Psoas muscle (tissue), 8 donors: ENCODE measurements around the gene DENND1A. TPM values are rescaled to one million over a fixed set of nuclear protein-coding genes. Genes with fewer than 3 reads are reported as not detected.

Experiments used
- ATAC-seq, 4 donors: fragments of 200-7000 bp; cut with Tn5 transposase; one replicate each; pipeline ENCODE4 v1.9.1; 2020; ENCODE audit warnings: moderate library complexity in 3 of 4, mild to moderate bottlenecking in 2 of 4
- DNase-seq, 2 donors: peaks; one replicate each; pipeline ENCODE4 v3.0.0-alpha.2; 2020
- H3K27ac ChIP-seq: fragments of 200-600 bp; one replicate; pipeline ENCODE4 v1.8.0; 2022
- H3K27me3 ChIP-seq, 3 donors: fragments of 200-600 bp in 1 of 3; one replicate each; pipeline versions ENCODE4 v1.6.1 to v1.8.0; 2013 to 2022; ENCODE audit warnings: low read length in 2 of 3, mild to moderate bottlenecking in 2 of 3, moderate library complexity in 1 of 3; ENCODE audit not compliant: insufficient read depth in 3 of 3
- H3K36me3 ChIP-seq, 2 donors: fragments of 200-600 bp in 1 of 2; one replicate each; pipeline versions ENCODE4 v1.6.1 to v1.8.0; 2013 to 2022; ENCODE audit warnings: low read depth in 1 of 2, mild to moderate bottlenecking in 1 of 2, moderate library complexity in 1 of 2; ENCODE audit not compliant: insufficient read depth in 1 of 2
- H3K4me1 ChIP-seq: fragments of 200-600 bp; one replicate; pipeline ENCODE4 v1.8.0; 2022
- H3K4me3 ChIP-seq: fragments of 200-600 bp; one replicate; pipeline ENCODE4 v1.8.0; 2022; ENCODE audit warnings: mild to moderate bottlenecking
- H3K9me3 ChIP-seq: fragments of 200-600 bp; one replicate; pipeline ENCODE4 v1.8.0; 2022
- CTCF ChIP-seq: fragments of 200-600 bp; IDR thresholded peaks from one replicate; pipeline ENCODE4 v1.8.0; 2022; ENCODE audit warnings: antibody characterized with exemption
- WGBS, 3 donors: extraction: QIAGEN DNeasy Blood & Tissue Kit; methylation state at CpG; one replicate each; pipeline versions ENCODE4 v1.1.6 to v1.1.7; 2013; 5-methylcytosine and 5-hydroxymethylcytosine counted together
- intact Hi-C, 2 donors: fragments of 100-400 bp; cut with DNase I; formaldehyde crosslinking; loops; one replicate each; pipeline versions ENCODE4 v1.11.0 to v1.14.2; 2022
- polyA plus RNA-seq, 3 donors: library from polyadenylated mRNA; stranded (reverse); fragments of 200-250 nt; gene quantifications; one replicate each; pipeline ENCODE4 v1.2.3, GENCODE V29; 2013
- total RNA-seq, 4 donors: library from RNA; stranded (reverse); fragmentation: NEBNext Ultra II Directional in 2 of 4; extraction: Animal tissue kit (Norgen Biotek cat#: 25700) in 2 of 4; gene quantifications; one replicate each; pipeline versions ENCODE4 v1.2.1 to v1.2.4, GENCODE V29; 2021 to 2023
- donor health status: healthy with polysubstance abuse.
- donor health status: DM: no; HTN: no; CAD: no; lungs with moderate emphysema.
- donor health status: Bipolar disorder and iron deficiency.
- donor health status: healthy.
- donor health status: DM: yes; HTN: yes; CAD: no.
- donor health status: DM: no; HTN: no; CAD: no.
- donor health status: DM: no; HTN: no; CAD: no.
- donor health status: DM: yes; HTN: yes; CAD: no.

DENND1A gene
- total and polyA plus RNA-seq, 7 donors = 6.1 to 17.3 (median 13.9) TPM

GRCh38 chr9:123527981-123528380, 401.9 kb downstream of the DENND1A start:
- ATAC-seq = no peak
- Histone ChIP-seq H3K4me1 (no peaks in the 10 kb centered on the region), H3K27ac (no peak overlapping the region), H3K36me3 (peaks cover 0 to 3% of the 10 kb centered on the region in 2 donors), H3K27me3 (no peaks in the 10 kb centered on the region), H3K4me3 (no peak overlapping the region), H3K9me3 (no peaks in the 10 kb centered on the region)
- intact Hi-C loops = no loop called here
- no peak for TF ChIP-seq CTCF
- 93 to 95% (median 93%) methylated on average over 2 of the region's 2 CpGs for WGBS, 3 donors
- DNase-seq = no peak

- Histone ChIP-seq H3K36me3 (peaks cover 0 to 3% of the 10 kb centered on the region in 2 donors), H3K4me1 (no peaks in the 10 kb centered on the region), H3K27ac (no peak overlapping the region), H3K9me3 (no peaks in the 10 kb centered on the region), H3K27me3 (no peaks in the 10 kb centered on the region), H3K4me3 (no peak overlapping the region)
- no peak for TF ChIP-seq CTCF
- intact Hi-C loops = no loop called here
- DNase-seq (no peak), ATAC-seq (no peak)
- WGBS, 3 donors = 93 to 98% (median 96%) methylated on average over 3 of the region's 3 CpGs
Measured at GRCh38 chr9:123525957-123526356, 404.0 kb downstream of the DENND1A start.

- peaks cover 0 to 3% of the 10 kb centered on the region in 2 donors for H3K36me3 ChIP-seq
- H3K4me1 ChIP-seq = no peaks in the 10 kb centered on the region
- H3K27ac ChIP-seq = no peak overlapping the region
- ATAC-seq (no peak), DNase-seq (no peak)
- whole genome bisulfite sequencing, 3 donors = 87 to 94% (median 90%) methylated on average over 6 of the region's 6 CpGs
- intact Hi-C loops = no loop called here
- no peak overlapping the region for H3K4me3 ChIP-seq
- no peak for TF ChIP-seq CTCF
- H3K27me3 ChIP-seq = no peaks in the 10 kb centered on the region
- no peaks in the 10 kb centered on the region for H3K9me3 ChIP-seq
Measured at GRCh38 chr9:123525424-123525823, 404.5 kb downstream of the DENND1A start.

- Histone ChIP-seq H3K4me3 (no peak overlapping the region), H3K27ac (no peak overlapping the region), H3K4me1 (no peaks in the 10 kb centered on the region), H3K27me3 (no peaks in the 10 kb centered on the region), H3K36me3 (peaks cover 0 to 3% of the 10 kb centered on the region in 2 donors), H3K9me3 (no peaks in the 10 kb centered on the region)
- ATAC-seq (no peak), DNase-seq (no peak)
- 92 to 97% (median 96%) methylated on average over 6 of the region's 6 CpGs for WGBS, 3 donors
- TF ChIP-seq CTCF = no peak
- intact Hi-C loops = no loop called here
Measured at GRCh38 chr9:123524866-123525265, 405.1 kb downstream of the DENND1A start.

GRCh38 chr9:123523845-123524244, 406.1 kb downstream of the DENND1A start:
- no peak overlapping the region for H3K27ac ChIP-seq
- H3K36me3 ChIP-seq = peaks cover 0 to 2% of the 10 kb centered on the region in 2 donors
- TF ChIP-seq CTCF = no peak
- no peaks in the 10 kb centered on the region for H3K4me1 ChIP-seq
- intact Hi-C loops = no loop called here
- WGBS, 3 donors = 91 to 93% (median 93%) methylated on average over 2 of the region's 2 CpGs
- H3K4me3 ChIP-seq = no peak overlapping the region
- H3K27me3 ChIP-seq = no peaks in the 10 kb centered on the region
- DNase-seq (no peak), ATAC-seq (no peak)
- H3K9me3 ChIP-seq = no peaks in the 10 kb centered on the region
